Testis (tissue), 3 donors: ENCODE results near the gene C1orf35. TPM values are rescaled to one million over a fixed set of nuclear protein-coding genes. Genes with fewer than 3 reads are reported as not detected.
"Not testable (repeated sequence)": the region's sequence is repeated elsewhere in the genome, so short reads cannot be mapped to it uniquely, and the experiment has no call there.

ENCODE experiments used
- DNase-seq: peaks from one replicate; pipeline ENCODE4 v3.0.0-alpha.2; 2019
- H3K27ac ChIP-seq, 2 donors: fragments of 200-600 bp; sonication (generic); one replicate each; pipeline ENCODE4 v1.5.1; 2019
- H3K27me3 ChIP-seq: fragments of 200-600 bp; sonication (generic); one replicate; pipeline ENCODE4 v1.5.1; 2019
- H3K36me3 ChIP-seq: fragments of 200-600 bp; sonication (generic); one replicate; pipeline ENCODE4 v1.5.1; 2017; ENCODE audit warnings: low read depth; ENCODE audit errors: missing control alignments
- H3K4me1 ChIP-seq: fragments of 200-600 bp; sonication (generic); one replicate; pipeline ENCODE4 v1.5.1; 2019
- H3K4me3 ChIP-seq, 2 donors: fragments of 200-600 bp; sonication (generic); one replicate each; pipeline ENCODE4 v1.5.1; 2017 to 2019
- H3K9me3 ChIP-seq: fragments of 200-600 bp; sonication (generic); one replicate; pipeline ENCODE4 v1.5.1; 2017
- POLR2A ChIP-seq: fragments of 450-650 bp; IDR thresholded peaks from one replicate; pipeline ENCODE4 v1.6.1; 2017; ENCODE audit warnings: antibody characterized with exemption, mild to moderate bottlenecking, moderate library complexity
- WGBS, 2 donors: methylation state at CpG; one replicate each; pipeline ENCODE4 v1.1.5; 2018; 5-methylcytosine and 5-hydroxymethylcytosine counted together
- intact Hi-C: fragments of 100-400 bp; cut with DNase I; formaldehyde crosslinking; loops from one replicate; pipeline ENCODE4 v1.15.1; 2023; ENCODE audit warnings: low total_unique reads
- polyA plus RNA-seq: library from polyadenylated mRNA; stranded (reverse); fragments of 350-450 nt; fragmentation: Illumina TruSeq; extraction: RNeasy Lipid Tissue Mini Kit (QIAGEN cat#74804); gene quantifications from one replicate; pipeline ENCODE4 v1.2.3, GENCODE V29; 2014; ENCODE audit warnings: low read depth, low replicate concordance; ENCODE audit not compliant: insufficient read depth
- total RNA-seq, 2 donors: library from RNA; depleted of rRNA; stranded (reverse); fragments of >200 nt; gene quantifications; one replicate each; pipeline ENCODE4 v1.2.3, GENCODE V29; 2016
- TF ChIP-seq, protein P1 (sequence below), 3 experiments: fragments of 450-650 bp in 2 of 3; fragments of 200-600 bp in 1 of 3; sonication (generic) in 1 of 3; IDR thresholded peaks; one replicate each; pipeline ENCODE4 v1.5.1; 2016 to 2019; ENCODE audit warnings: antibody characterized with exemption in 3 of 3, mild to moderate bottlenecking in 2 of 3, moderate library complexity in 1 of 3

C1orf35 gene
- total and polyA plus RNA-seq, 3 donors from 2014 or later: 11.3 to 25.0 (median 19.4) TPM

DNA sequence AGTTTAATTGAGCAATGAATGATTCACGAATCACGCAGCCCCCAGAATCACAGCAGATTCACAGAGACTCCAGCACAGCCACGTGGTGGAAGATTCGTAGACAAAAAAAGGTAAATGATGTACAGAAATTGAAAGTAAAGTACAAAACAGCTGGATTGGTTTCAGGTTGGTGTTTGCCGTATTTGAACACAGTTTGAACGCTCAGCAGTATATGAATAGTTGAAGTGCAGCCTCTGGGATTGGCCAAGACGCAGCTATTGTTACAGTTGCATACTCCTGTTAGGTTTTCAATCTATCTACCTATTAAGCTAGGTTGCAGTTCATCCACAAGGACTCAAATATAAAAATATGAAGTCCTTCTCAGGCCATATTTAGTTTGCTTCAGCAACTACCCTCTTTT is 9.0 kb upstream of the C1orf35 start:
- WGBS, 2 donors: 91 to 92% methylated on average over 7 of the region's 7 CpGs
- no peak for DNase-seq
- intact Hi-C loops: no loop called here
- TF ChIP-seq, protein P1, sequence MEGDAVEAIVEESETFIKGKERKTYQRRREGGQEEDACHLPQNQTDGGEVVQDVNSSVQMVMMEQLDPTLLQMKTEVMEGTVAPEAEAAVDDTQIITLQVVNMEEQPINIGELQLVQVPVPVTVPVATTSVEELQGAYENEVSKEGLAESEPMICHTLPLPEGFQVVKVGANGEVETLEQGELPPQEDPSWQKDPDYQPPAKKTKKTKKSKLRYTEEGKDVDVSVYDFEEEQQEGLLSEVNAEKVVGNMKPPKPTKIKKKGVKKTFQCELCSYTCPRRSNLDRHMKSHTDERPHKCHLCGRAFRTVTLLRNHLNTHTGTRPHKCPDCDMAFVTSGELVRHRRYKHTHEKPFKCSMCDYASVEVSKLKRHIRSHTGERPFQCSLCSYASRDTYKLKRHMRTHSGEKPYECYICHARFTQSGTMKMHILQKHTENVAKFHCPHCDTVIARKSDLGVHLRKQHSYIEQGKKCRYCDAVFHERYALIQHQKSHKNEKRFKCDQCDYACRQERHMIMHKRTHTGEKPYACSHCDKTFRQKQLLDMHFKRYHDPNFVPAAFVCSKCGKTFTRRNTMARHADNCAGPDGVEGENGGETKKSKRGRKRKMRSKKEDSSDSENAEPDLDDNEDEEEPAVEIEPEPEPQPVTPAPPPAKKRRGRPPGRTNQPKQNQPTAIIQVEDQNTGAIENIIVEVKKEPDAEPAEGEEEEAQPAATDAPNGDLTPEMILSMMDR (IDR thresholded peaks at IDR 0.05): no peak
- TF ChIP-seq POLR2A: no peak
- Histone ChIP-seq H3K36me3 (no peaks in the 10 kb centered on the region), H3K4me1 (peaks cover 15% of the 10 kb centered on the region), H3K9me3 (no peaks in the 10 kb centered on the region), H3K27me3 (no peaks in the 10 kb centered on the region), H3K27ac (no peak overlapping the region), H3K4me3 (no peak overlapping the region)

DNA sequence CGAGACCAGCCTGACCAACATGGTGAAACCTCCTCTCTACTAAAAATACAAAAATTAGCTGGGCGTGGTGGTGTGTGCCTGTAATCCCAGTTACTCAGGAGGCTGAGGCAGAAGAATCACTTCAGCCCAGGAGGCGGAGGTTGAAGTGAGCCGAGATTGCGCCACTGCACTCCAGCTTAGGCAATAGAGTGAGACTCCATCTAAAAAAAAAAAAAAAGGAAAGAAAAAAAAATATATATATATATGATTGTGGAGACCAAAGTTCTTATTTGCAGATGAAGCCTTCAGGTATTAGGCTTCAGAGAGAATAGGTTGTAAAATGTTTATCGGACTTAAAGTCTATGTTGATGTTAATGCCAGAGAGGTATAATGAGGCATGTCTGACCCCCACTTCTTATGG is 8.2 kb upstream of the C1orf35 start:
- H3K9me3 ChIP-seq, intact Hi-C loops, H3K36me3 ChIP-seq, H3K27me3 ChIP-seq, H3K27ac ChIP-seq, H3K4me3 ChIP-seq, DNase-seq: not testable (repeated sequence)
- peaks cover 15% of the 10 kb centered on the region for H3K4me1 ChIP-seq
- WGBS, 2 donors: 88 to 94% methylated on average over 6 of the region's 6 CpGs

DNA sequence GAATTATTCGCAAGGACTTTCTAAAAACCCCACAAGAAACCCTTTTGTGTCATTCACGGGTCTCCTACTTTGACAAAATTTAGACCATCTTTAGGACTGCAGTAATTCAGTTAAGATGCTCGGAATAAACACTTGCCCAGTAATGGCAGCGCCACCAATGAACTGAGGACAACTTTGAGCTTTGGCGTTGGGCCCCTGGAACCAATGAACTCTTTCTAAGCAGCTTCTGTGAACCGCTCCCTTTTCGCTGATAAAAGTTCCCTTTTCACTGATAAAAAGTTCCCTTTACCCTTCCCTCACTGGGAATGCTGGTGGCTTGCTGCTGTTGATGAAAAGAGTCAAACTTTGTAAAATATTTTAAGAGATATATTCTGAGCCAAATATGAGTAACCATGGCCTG is 7.4 kb upstream of the C1orf35 start:
- peak overlapping the region; percentile 96 to 98 for H3K27ac ChIP-seq
- H3K27me3 ChIP-seq: no peaks in the 10 kb centered on the region
- intact Hi-C loops: no loop called here
- H3K36me3 ChIP-seq: no peaks in the 10 kb centered on the region
- no peaks in the 10 kb centered on the region for H3K9me3 ChIP-seq
- DNase-seq: peak; percentile 60
- peaks cover 15% of the 10 kb centered on the region for H3K4me1 ChIP-seq
- WGBS, 2 donors: 39 to 51% methylated on average over 7 of the region's 7 CpGs
- no peak overlapping the region for H3K4me3 ChIP-seq
- no peak for TF ChIP-seq POLR2A
- TF ChIP-seq, protein P1 (IDR thresholded peaks at IDR 0.05): no peak

DNA sequence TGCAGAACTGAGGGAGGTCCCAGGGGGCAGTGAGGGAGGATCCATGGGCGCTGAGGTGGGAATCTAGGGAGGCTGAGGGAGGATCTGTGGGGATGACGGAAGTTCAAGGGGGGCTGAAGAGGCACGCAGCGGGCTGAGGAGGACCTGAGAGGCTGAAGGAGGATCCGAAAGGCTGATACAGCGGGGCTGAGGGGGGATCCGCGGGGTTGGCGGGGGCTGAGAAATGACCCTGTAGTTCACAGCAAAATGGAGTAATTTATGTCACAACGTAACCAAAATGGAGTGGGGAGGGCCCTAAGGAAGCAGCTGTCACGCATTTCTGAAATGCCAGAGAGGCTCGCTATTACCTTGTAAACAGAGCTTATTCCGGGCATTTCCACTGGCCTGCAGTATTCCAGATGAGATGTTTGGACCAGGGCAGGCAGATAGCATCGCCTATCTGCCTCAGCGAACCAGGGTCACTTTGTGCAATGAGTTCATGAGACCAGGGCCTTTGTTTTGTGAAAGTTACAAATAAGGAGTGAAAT is 6.9 kb upstream of the C1orf35 start:
- DNase-seq: no peak
- no peaks in the 10 kb centered on the region for H3K9me3 ChIP-seq
- intact Hi-C loops: no loop called here

DNA sequence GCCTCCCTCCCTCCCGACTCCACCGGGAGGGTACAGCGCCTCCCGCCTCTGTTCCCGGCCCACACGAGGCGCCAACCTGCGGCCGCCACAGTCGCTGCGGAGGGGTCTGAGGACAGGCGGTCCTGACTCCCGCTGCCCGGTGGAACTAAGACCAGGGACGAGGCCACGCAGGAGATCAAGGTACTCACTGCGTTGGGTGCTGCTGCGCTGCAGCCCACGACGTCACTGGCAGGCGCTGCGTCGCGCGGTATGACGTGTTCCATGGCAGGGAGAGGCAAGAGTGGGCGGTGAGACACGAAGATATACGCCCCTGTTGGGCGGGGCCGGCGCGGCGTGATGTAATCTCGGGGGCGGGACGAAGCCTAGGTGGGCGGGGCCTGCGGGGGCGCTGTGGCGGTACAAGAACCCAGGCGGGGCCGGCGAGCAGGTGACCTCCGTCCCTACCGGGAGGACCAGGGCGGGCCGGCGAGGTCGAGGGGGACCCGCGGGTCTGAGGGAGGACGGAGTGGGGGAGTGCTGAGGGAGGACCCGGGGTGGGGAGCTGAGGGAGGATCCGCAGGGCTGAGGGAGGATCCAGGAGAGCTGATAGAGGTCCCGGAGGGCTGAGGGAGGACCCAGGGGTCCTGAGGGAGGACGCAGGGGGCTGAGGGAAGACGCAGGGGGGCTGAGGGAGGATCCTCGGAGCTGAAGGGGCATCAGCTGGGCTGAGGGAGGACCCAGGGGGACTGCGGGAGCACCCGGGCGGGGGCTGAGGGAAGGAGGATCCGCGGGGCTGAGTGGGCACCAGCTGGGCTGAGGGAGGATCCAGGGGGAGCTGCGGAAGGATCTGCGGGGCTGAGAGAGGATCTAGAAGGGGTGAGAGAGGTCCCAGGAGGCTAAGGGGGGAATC is 6.2 kb upstream of the C1orf35 start, which contains the start of gene MRPL55:
TSS of gene MRPL55 (minus strand) at position 227 of the 889 bp plus-strand sequence. CDS start 1,039 bp downstream, outside the sequence.
- peak within 1 kb of the TSS; percentile 75 to 92 for H3K4me3 ChIP-seq
- peaks cover 15% of the 10 kb centered on the region for H3K4me1 ChIP-seq
- DNase-seq: peak; percentile 99
- no peaks in the 10 kb centered on the region for H3K27me3 ChIP-seq
- intact Hi-C loops: no loop called here
- peak; percentile 78 for TF ChIP-seq POLR2A
- TF ChIP-seq, protein P1 (IDR thresholded peaks at IDR 0.05): peak in 1 of 3 experiments; percentile 13
- H3K36me3 ChIP-seq: no peaks in the 10 kb centered on the region
- no peaks in the 10 kb centered on the region for H3K9me3 ChIP-seq
- peak within 1 kb of the TSS; percentile 96 to 98 for H3K27ac ChIP-seq
- WGBS, 2 donors: 1% methylated on average over 46 to 66 of the region's 66 CpGs

More for the DNA sequence above, 6.9 kb upstream of the C1orf35 start:
- H3K27ac ChIP-seq: peak overlapping the region; percentile 96 to 98
- H3K4me3 ChIP-seq: peak overlapping the region; percentile 75 to 92
- peaks cover 15% of the 10 kb centered on the region for H3K4me1 ChIP-seq
- no peak for TF ChIP-seq POLR2A
- TF ChIP-seq, protein P1 (IDR thresholded peaks at IDR 0.05): no peak
- WGBS, 2 donors: 11 to 15% methylated on average over 14 to 15 of the region's 15 CpGs
- H3K27me3 ChIP-seq: no peaks in the 10 kb centered on the region
- no peaks in the 10 kb centered on the region for H3K36me3 ChIP-seq
